HL-60 (cell line): Measurements from ENCODE around the gene HS3ST5.

Source experiments
- GABPA ChIP-seq: IDR thresholded peaks from 2 replicates; pipeline ENCODE4 v1.6.1; 2012; ENCODE audit warnings: low read depth
- POLR2AphosphoS5 ChIP-seq: IDR thresholded peaks from 2 replicates; pipeline ENCODE4 v1.6.1; 2012; ENCODE audit warnings: low read depth
- TF ChIP-seq, protein P1 (sequence below): IDR thresholded peaks from one replicate; pipeline ENCODE4 v1.5.1; 2011; ENCODE audit warnings: low read length, control low read depth, inconsistent platforms; ENCODE audit not compliant: insufficient read depth

DNA sequence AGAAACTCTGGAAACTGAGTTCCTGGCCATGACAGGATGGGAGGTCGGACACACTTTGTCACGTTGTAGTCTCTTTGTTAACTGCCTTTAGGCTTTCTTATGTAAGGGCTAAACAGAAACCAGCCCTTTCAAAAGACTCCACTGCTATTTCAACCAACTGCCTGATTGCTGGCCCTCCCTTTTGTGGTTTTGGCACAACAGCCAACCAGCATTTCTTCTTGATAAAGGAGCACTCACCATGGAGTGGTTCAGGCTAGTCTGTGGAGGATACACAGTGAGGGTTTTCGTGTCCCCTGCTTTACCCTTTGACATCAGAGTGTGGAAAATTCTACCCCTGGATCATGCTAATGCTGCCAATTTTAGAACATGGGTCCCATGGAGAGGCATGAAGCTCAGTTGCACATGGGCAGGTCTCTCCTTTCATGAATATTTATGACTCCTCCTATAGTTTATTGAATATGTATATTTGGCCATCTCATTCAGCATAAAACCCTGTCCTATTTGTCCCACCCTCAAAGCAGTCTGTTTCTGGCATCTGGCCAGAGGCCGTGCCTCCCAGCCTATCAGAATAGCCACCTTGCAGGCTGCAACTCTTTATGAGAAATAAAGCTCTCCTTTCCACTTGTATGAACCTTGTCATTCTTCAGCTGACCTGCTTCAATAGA is 148.3 kb downstream of the HS3ST5 start:
- TF ChIP-seq POLR2AphosphoS5: no peak
- TF ChIP-seq, protein P1, sequence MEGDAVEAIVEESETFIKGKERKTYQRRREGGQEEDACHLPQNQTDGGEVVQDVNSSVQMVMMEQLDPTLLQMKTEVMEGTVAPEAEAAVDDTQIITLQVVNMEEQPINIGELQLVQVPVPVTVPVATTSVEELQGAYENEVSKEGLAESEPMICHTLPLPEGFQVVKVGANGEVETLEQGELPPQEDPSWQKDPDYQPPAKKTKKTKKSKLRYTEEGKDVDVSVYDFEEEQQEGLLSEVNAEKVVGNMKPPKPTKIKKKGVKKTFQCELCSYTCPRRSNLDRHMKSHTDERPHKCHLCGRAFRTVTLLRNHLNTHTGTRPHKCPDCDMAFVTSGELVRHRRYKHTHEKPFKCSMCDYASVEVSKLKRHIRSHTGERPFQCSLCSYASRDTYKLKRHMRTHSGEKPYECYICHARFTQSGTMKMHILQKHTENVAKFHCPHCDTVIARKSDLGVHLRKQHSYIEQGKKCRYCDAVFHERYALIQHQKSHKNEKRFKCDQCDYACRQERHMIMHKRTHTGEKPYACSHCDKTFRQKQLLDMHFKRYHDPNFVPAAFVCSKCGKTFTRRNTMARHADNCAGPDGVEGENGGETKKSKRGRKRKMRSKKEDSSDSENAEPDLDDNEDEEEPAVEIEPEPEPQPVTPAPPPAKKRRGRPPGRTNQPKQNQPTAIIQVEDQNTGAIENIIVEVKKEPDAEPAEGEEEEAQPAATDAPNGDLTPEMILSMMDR: no peak
- no peak for TF ChIP-seq GABPA
